ENCODE measurements around the gene TBC1D22A. TPM values are rescaled to one million over a fixed set of nuclear protein-coding genes. Genes with fewer than 3 reads are reported as not detected.

Gene TBC1D22A
- total and polyA plus RNA-seq, 9 of the 15 experiments (the other 6 are each of a cell fraction or from before 2014, with no cell fraction given): 0.20 to 11.5 (median 5.2) TPM

DNA sequence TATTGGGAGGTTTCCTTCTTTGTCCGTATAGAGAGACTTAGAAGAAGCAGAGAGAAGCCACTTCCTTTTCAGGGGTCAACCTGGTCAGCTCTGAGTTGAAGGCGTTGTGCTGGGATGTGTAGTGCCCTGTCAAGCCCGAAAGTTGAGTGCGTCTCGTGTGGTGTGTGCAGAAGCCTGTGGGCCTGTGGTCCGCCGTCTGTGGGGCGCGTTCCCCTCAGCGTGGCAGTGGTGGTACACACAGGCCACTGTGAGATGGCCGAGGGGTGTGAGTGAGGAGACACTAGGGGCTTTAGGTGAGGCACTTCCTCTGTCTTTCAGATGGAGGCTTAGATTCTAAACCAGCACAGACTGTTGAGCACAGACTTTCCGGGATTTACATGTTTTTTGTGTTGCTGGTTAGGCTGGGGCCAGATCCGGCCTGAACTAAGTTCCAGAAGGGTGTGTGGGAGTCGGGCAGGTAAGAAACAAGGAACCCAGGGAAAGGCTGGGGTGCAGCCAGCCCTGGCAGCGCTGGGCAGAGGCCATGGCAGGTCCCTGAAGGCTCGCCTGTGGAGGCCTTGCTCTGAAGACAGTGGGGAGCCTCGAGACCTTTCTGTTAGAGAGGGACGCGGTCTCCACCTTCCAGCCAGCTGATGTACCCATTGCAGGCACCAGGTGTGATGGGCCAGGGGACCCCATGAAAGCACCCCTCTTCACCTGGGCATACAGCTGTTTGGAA lies 194.2 kb downstream of the TBC1D22A start:
- no peaks in the 10 kb centered on the region for H3K9me3 ChIP-seq (replicated peaks; ENCODE audit: control insufficient read depth, insufficient read depth, low read depth, low read length)
- H3K4me2 ChIP-seq (ENCODE audit: insufficient read depth, low read length): no peak overlapping the region
- H3K4me3 ChIP-seq: no peak overlapping the region
- no peaks in the 10 kb centered on the region for H3K27me3 ChIP-seq (ENCODE audit: control insufficient read depth in 2 of 2, insufficient read depth in 2 of 2, low read length in 2 of 2)
- H3K36me3 ChIP-seq (ENCODE audit: control insufficient read depth, insufficient read depth, low read length): no peaks in the 10 kb centered on the region
- H4K20me1 ChIP-seq (replicated peaks; ENCODE audit: control insufficient read depth, insufficient read depth, low read length): no peaks in the 10 kb centered on the region
- no peak overlapping the region for H2AFZ ChIP-seq (ENCODE audit: low read depth, low read length)
- in situ Hi-C loops (cut with MboI): no loop called here
- ATAC-seq: no peak
- BruUV-seq (replicated peaks): no TSS peak
- H3K9ac ChIP-seq (ENCODE audit: insufficient read depth in 1 of 2, low read depth in 2 of 2, low read length in 2 of 2): no peak overlapping the region
- no peak overlapping the region for H3K27ac ChIP-seq (ENCODE audit: extremely low read depth, low read depth, low read length)
- no peak for FAIRE-seq
- TF ChIP-seq CCNT2 (IDR thresholded peaks at IDR 0.05; ENCODE audit: borderline replicate concordance, extremely low read depth, insufficient read length, low read depth, low read length): no peak
- TF ChIP-seq ETS2 (tag; IDR thresholded peaks at IDR 0.05; ENCODE audit: borderline replicate concordance, poor library complexity, severe bottlenecking): no peak
- TF ChIP-seq TAF7 (tag; IDR thresholded peaks at IDR 0.05): no peak
- no peak for TF ChIP-seq EHMT2 (IDR thresholded peaks at IDR 0.05)
- TF ChIP-seq CHD2 (IDR thresholded peaks at IDR 0.05; ENCODE audit: low read depth, low read length): no peak
- TF ChIP-seq FOXM1 (IDR thresholded peaks at IDR 0.05; ENCODE audit: low read depth): no peak
- TF ChIP-seq FOXM1 (CRISPR knock-in tag; IDR thresholded peaks at IDR 0.05; ENCODE audit: low read depth): no peak
- TF ChIP-seq ZNF354B (CRISPR knock-in tag; IDR thresholded peaks at IDR 0.05): no peak
- TF ChIP-seq, protein P1, sequence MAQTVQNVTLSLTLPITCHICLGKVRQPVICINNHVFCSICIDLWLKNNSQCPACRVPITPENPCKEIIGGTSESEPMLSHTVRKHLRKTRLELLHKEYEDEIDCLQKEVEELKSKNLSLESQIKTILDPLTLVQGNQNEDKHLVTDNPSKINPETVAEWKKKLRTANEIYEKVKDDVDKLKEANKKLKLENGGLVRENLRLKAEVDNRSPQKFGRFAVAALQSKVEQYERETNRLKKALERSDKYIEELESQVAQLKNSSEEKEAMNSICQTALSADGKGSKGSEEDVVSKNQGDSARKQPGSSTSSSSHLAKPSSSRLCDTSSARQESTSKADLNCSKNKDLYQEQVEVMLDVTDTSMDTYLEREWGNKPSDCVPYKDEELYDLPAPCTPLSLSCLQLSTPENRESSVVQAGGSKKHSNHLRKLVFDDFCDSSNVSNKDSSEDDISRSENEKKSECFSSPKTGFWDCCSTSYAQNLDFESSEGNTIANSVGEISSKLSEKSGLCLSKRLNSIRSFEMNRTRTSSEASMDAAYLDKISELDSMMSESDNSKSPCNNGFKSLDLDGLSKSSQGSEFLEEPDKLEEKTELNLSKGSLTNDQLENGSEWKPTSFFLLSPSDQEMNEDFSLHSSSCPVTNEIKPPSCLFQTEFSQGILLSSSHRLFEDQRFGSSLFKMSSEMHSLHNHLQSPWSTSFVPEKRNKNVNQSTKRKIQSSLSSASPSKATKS (CRISPR knock-in tag; IDR thresholded peaks at IDR 0.05): no peak
- TF ChIP-seq, protein P2, sequence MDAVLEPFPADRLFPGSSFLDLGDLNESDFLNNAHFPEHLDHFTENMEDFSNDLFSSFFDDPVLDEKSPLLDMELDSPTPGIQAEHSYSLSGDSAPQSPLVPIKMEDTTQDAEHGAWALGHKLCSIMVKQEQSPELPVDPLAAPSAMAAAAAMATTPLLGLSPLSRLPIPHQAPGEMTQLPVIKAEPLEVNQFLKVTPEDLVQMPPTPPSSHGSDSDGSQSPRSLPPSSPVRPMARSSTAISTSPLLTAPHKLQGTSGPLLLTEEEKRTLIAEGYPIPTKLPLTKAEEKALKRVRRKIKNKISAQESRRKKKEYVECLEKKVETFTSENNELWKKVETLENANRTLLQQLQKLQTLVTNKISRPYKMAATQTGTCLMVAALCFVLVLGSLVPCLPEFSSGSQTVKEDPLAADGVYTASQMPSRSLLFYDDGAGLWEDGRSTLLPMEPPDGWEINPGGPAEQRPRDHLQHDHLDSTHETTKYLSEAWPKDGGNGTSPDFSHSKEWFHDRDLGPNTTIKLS (IDR thresholded peaks at IDR 0.05; ENCODE audit: borderline replicate concordance, low read depth): no peak
- TF ChIP-seq RNF2 (IDR thresholded peaks at IDR 0.05): no peak
- TF ChIP-seq, protein P3, sequence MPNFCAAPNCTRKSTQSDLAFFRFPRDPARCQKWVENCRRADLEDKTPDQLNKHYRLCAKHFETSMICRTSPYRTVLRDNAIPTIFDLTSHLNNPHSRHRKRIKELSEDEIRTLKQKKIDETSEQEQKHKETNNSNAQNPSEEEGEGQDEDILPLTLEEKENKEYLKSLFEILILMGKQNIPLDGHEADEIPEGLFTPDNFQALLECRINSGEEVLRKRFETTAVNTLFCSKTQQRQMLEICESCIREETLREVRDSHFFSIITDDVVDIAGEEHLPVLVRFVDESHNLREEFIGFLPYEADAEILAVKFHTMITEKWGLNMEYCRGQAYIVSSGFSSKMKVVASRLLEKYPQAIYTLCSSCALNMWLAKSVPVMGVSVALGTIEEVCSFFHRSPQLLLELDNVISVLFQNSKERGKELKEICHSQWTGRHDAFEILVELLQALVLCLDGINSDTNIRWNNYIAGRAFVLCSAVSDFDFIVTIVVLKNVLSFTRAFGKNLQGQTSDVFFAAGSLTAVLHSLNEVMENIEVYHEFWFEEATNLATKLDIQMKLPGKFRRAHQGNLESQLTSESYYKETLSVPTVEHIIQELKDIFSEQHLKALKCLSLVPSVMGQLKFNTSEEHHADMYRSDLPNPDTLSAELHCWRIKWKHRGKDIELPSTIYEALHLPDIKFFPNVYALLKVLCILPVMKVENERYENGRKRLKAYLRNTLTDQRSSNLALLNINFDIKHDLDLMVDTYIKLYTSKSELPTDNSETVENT (CRISPR knock-in tag; IDR thresholded peaks at IDR 0.05): no peak
- no peak for TF ChIP-seq ZNF197 (CRISPR knock-in tag; IDR thresholded peaks at IDR 0.05; ENCODE audit: low read depth)
- TF ChIP-seq MCM2 (IDR thresholded peaks at IDR 0.05; ENCODE audit: low read depth): no peak
- POLR2A ChIA-PET: no interaction called here
- intact Hi-C loops (cut with micrococcal nuclease): no loop called here
- no peaks in the 10 kb centered on the region for H3K9me1 ChIP-seq (ENCODE audit: control insufficient read depth, insufficient read depth, low read length)
- CTCF ChIA-PET (ENCODE audit: low intra/inter-chr PET ratio): no interaction called here
- DNase-seq (ENCODE audit: extremely low read depth in 1 of 4, low spot score in 3 of 4): no peak
- WGBS (ENCODE audit: insufficient coverage, low coverage, missing lambda C conversion rate): 75% methylated on average over 12 of the region's 19 CpGs
- H3K79me2 ChIP-seq (ENCODE audit: control insufficient read depth, insufficient read depth, low read length): no peaks in the 10 kb centered on the region
- H3K4me1 ChIP-seq (replicated peaks in 1 of 2; ENCODE audit: control insufficient read depth in 2 of 2, insufficient read depth in 2 of 2, low read length in 2 of 2): no peaks in the 10 kb centered on the region; a peak in 1 of 5 replicates

All from K562 (cell line).